H1 (cell line): ENCODE data around the gene PITPNC1. TPM values are rescaled to one million over a fixed set of nuclear protein-coding genes. Genes with fewer than 3 reads are reported as not detected.

ENCODE experiments used
- CTCF ChIA-PET: fragments of 300-600 bp; sonication (Branson Sonifier 250); formaldehyde crosslinking; loops from one replicate; lab custom pipeline; 2021; ENCODE audit not compliant: partially characterized antibody; lab: Charles Lee
- POLR2A ChIA-PET: fragments of 300-600 bp; sonication (Branson Sonifier 250); formaldehyde crosslinking; loops from one replicate; lab custom pipeline; 2021; ENCODE audit warnings: inconsistent platforms; ENCODE audit not compliant: partially characterized antibody; lab: Charles Lee
- DNase-seq, 2 experiments: peaks; one replicate each; pipeline versions ENCODE4 v3.0.0 to v3.0.0-alpha.2; 2010 to 2022; ENCODE audit warnings: low spot score in 2 of 2, low read depth in 1 of 2, mixed read lengths in 1 of 2
- FAIRE-seq: peaks from 2 replicates; lab custom pipeline; 2011; peaks lifted over from hg19 to GRCh38; lab: Jason Lieb, UNC
- H2AFZ ChIP-seq: 2 replicates; pipeline ENCODE4 v1.8.1; 2012; ENCODE audit warnings: low read length, inconsistent platforms
- H2AK5ac ChIP-seq: 2 replicates; pipeline ENCODE4 v1.6.1; 2013; ENCODE audit warnings: low read depth, low read length
- H2BK120ac ChIP-seq: replicated peaks from 2 replicates; pipeline ENCODE3; 2013; ENCODE audit warnings: low read depth, low read length, inconsistent platforms
- H2BK12ac ChIP-seq: 2 replicates; pipeline ENCODE4 v1.6.1; 2013; ENCODE audit warnings: low read depth, low read length
- H2BK15ac ChIP-seq: 2 replicates; pipeline ENCODE4 v1.6.1; 2013; ENCODE audit warnings: low read length
- H2BK20ac ChIP-seq: 2 replicates; pipeline ENCODE4 v1.6.1; 2013; ENCODE audit warnings: low read length
- H2BK5ac ChIP-seq: 2 replicates; pipeline ENCODE4 v1.6.1; 2013; ENCODE audit warnings: low read depth, low read length
- H3K14ac ChIP-seq: 2 replicates; pipeline ENCODE4 v1.6.1; 2013; ENCODE audit warnings: inconsistent platforms; ENCODE audit not compliant: insufficient read length
- H3K18ac ChIP-seq: 2 replicates; pipeline ENCODE4 v1.6.1; 2013; ENCODE audit warnings: low read length; ENCODE audit errors: extremely low read depth
- H3K23ac ChIP-seq: 2 replicates; pipeline ENCODE4 v1.6.1; 2013; ENCODE audit warnings: inconsistent platforms; ENCODE audit not compliant: insufficient read length
- H3K23me2 ChIP-seq: 2 replicates; pipeline ENCODE4 v1.6.1; 2013; ENCODE audit warnings: low read depth, low read length
- H3K27ac ChIP-seq: 2 replicates; pipeline ENCODE4 v1.6.1; 2011; ENCODE audit warnings: low read depth, low read length, inconsistent platforms
- H3K27me3 ChIP-seq, 4 experiments: replicated peaks in 1 of 4; 1 replicate in 1 of 4; 2 replicates in 3 of 4; pipeline versions ENCODE4 v1.6.1 to v1.8.1; 2011 to 2013; ENCODE audit warnings: low read length in 3 of 4, mild to moderate bottlenecking in 3 of 4, inconsistent platforms in 2 of 4, mixed read lengths in 2 of 4, moderate library complexity in 1 of 4; ENCODE audit not compliant: control insufficient read depth in 3 of 4, insufficient read depth in 3 of 4; ENCODE audit errors: extremely low read depth in 1 of 4
- H3K36me3 ChIP-seq, 4 experiments: 2 replicates each; pipeline versions ENCODE4 v1.6.1 to v1.8.1; 2011 to 2013; ENCODE audit warnings: mild to moderate bottlenecking in 4 of 4, low read length in 3 of 4, moderate library complexity in 2 of 4, control low read depth in 1 of 4, inconsistent platforms in 1 of 4; ENCODE audit not compliant: insufficient read depth in 4 of 4, control insufficient read depth in 2 of 4
- H3K4ac ChIP-seq: replicated peaks from 2 replicates; pipeline ENCODE3; 2013; ENCODE audit warnings: low read length, low read depth, mixed read lengths, inconsistent platforms; ENCODE audit not compliant: insufficient read length
- H3K4me1 ChIP-seq, 4 experiments: replicated peaks in 1 of 4; 1 replicate in 1 of 4; 2 replicates in 3 of 4; pipeline versions ENCODE4 v1.6.1 to v1.8.1; 2011 to 2013; ENCODE audit warnings: low read length in 3 of 4, inconsistent platforms in 2 of 4, mixed read lengths in 1 of 4; ENCODE audit not compliant: insufficient read depth in 4 of 4, control insufficient read depth in 3 of 4
- H3K4me2 ChIP-seq, 2 experiments: 2 replicates each; pipeline versions ENCODE4 v1.6.1 to v1.8.1; 2011 to 2013; ENCODE audit warnings: low read depth in 2 of 2, low read length in 2 of 2, control low read depth in 1 of 2, inconsistent platforms in 1 of 2, mild to moderate bottlenecking in 1 of 2; ENCODE audit not compliant: insufficient read depth in 1 of 2
- H3K4me3 ChIP-seq, 4 experiments: fragments of 200-600, 300-600 bp in 1 of 4; sonication (generic), shearing (Covaris generic), sonication (Bioruptor Twin) in 1 of 4; 2 replicates each; pipeline versions ENCODE4 v1.5.1 to v1.8.1; 2011 to 2016; ENCODE audit warnings: low read length in 4 of 4, low read depth in 3 of 4, control low read depth in 2 of 4, inconsistent platforms in 2 of 4, mild to moderate bottlenecking in 2 of 4, mixed read lengths in 1 of 4, moderate library complexity in 1 of 4; ENCODE audit not compliant: insufficient read depth in 2 of 4; ENCODE audit errors: extremely low read depth in 1 of 4
- H3K56ac ChIP-seq: replicated peaks from 2 replicates; pipeline ENCODE3; 2013; ENCODE audit warnings: low read depth, mild to moderate bottlenecking, mixed read lengths, low read length, inconsistent platforms; ENCODE audit not compliant: insufficient read length
- H3K79me1 ChIP-seq: 2 replicates; pipeline ENCODE4 v1.6.1; 2013; ENCODE audit warnings: low read depth, low read length, control low read depth
- H3K79me2 ChIP-seq, 2 experiments: 2 replicates each; pipeline versions ENCODE4 v1.6.1 to v1.8.1; 2012 to 2013; ENCODE audit warnings: low read length in 2 of 2, mild to moderate bottlenecking in 2 of 2, inconsistent platforms in 1 of 2; ENCODE audit not compliant: insufficient read depth in 2 of 2, control insufficient read depth in 1 of 2
- H3K9ac ChIP-seq, 4 experiments: replicated peaks in 1 of 4; 1 replicate in 1 of 4; 2 replicates in 3 of 4; pipeline versions ENCODE4 v1.6.1 to v1.8.1; 2011 to 2013; ENCODE audit warnings: low read depth in 3 of 4, low read length in 3 of 4, control low read depth in 2 of 4, mild to moderate bottlenecking in 2 of 4, moderate library complexity in 2 of 4, inconsistent platforms in 1 of 4; ENCODE audit errors: extremely low read depth in 1 of 4
- H3K9me3 ChIP-seq, 2 experiments: 2 replicates each; pipeline versions ENCODE4 v1.6.1 to v1.8.1; 2012 to 2013; ENCODE audit warnings: mild to moderate bottlenecking in 2 of 2, moderate library complexity in 2 of 2, control low read depth in 1 of 2, inconsistent platforms in 1 of 2, low read depth in 1 of 2, low read length in 1 of 2, mixed read lengths in 1 of 2; ENCODE audit not compliant: insufficient read depth in 2 of 2
- H4K20me1 ChIP-seq, 2 experiments: replicated peaks in 1 of 2; 2 replicates each; pipeline versions ENCODE3 to v1.8.1; 2011 to 2013; ENCODE audit warnings: inconsistent platforms in 2 of 2, low read length in 2 of 2, mild to moderate bottlenecking in 1 of 2; ENCODE audit not compliant: insufficient read depth in 2 of 2, control insufficient read depth in 1 of 2
- H4K5ac ChIP-seq: 2 replicates; pipeline ENCODE4 v1.6.1; 2013; ENCODE audit warnings: low read length, low read depth, mixed read lengths, inconsistent platforms; ENCODE audit not compliant: insufficient read length
- H4K8ac ChIP-seq: 2 replicates; pipeline ENCODE4 v1.8.0; 2013; ENCODE audit warnings: mild to moderate bottlenecking, moderate library complexity, low read length, inconsistent platforms; ENCODE audit not compliant: insufficient read depth; ENCODE audit errors: extremely low read depth
- H4K91ac ChIP-seq: replicated peaks from 2 replicates; pipeline ENCODE3; 2013; ENCODE audit warnings: low read length, mixed read lengths, inconsistent platforms; ENCODE audit not compliant: insufficient read length
- CTCF ChIP-seq, 3 experiments: IDR thresholded peaks; 1 replicate in 2 of 3; 2 replicates in 1 of 3; pipeline versions ENCODE4 v1.5.1 to v1.6.1; 2011; ENCODE audit warnings: low read length in 3 of 3, mild to moderate bottlenecking in 3 of 3, inconsistent platforms in 2 of 3, low read depth in 1 of 3, moderate library complexity in 1 of 3; ENCODE audit not compliant: insufficient read depth in 1 of 3; ENCODE audit errors: control extremely low read depth in 1 of 3
- EP300 ChIP-seq, 2 experiments: IDR thresholded peaks; 1 replicate in 1 of 2; 2 replicates in 1 of 2; pipeline ENCODE4 v1.6.1; 2011 to 2012; ENCODE audit warnings: low read depth in 2 of 2, low read length in 2 of 2, mild to moderate bottlenecking in 2 of 2, borderline replicate concordance in 1 of 2, inconsistent platforms in 1 of 2, moderate library complexity in 1 of 2
- MAFK ChIP-seq: IDR thresholded peaks from 2 replicates; pipeline ENCODE4 v1.6.1; 2012; ENCODE audit warnings: low read depth, mild to moderate bottlenecking, improper control_type of control experiment, low read length
- WGBS, 2 experiments: shearing (Covaris generic) in 1 of 2; methylation state at CpG; one replicate each; pipeline versions ENCODE4 v1.1.6 to v1.1.7; 2013 to 2015; ENCODE audit warnings: low lambda C conversion rate in 2 of 2, mixed read lengths in 2 of 2, inconsistent platforms in 1 of 2, low coverage in 1 of 2, missing lambda C conversion rate in 1 of 2; ENCODE audit not compliant: insufficient replicate concordance in 2 of 2, insufficient coverage in 1 of 2, insufficient read length in 1 of 2; ENCODE audit errors: extremely low coverage in 1 of 2, missing lambda C conversion rate in 1 of 2; 5-methylcytosine and 5-hydroxymethylcytosine counted together
- polyA plus RNA-seq, 7 experiments: library from polyadenylated mRNA; depleted of rRNA in 3 of 7; stranded (reverse) in 5 of 7; unstranded in 2 of 7; fragments of >200 nt in 5 of 7; fragments of 200-250 nt in 2 of 7; gene quantifications; 1 replicate in 5 of 7; 2 replicates in 1 of 7; 4 replicates in 1 of 7; pipeline versions ENCODE4 v1.2.1 to v1.2.3, GENCODE V29; 2011 to 2013; ENCODE audit warnings: missing spikeins in 2 of 7, mixed read lengths in 2 of 7
- total RNA-seq: library from RNA; stranded (reverse); fragmentation: NEBNext Ultra II Directional; extraction: Animal tissue kit (Norgen Biotek cat#: 25700); gene quantifications from 2 replicates; pipeline ENCODE4 v1.2.1, GENCODE V29; 2021

Gene PITPNC1
- total and polyA plus RNA-seq, 2 of the 8 experiments (the other 6 are each of a cell fraction or from before 2014, with no cell fraction given): 17.6 to 54.7 TPM

- Histone ChIP-seq H3K9ac (no peak overlapping the region), H4K5ac (no peak overlapping the region), H2BK15ac (no peak overlapping the region), H3K14ac (no peak overlapping the region), H3K27me3 (no peaks in the 10 kb centered on the region), H3K9me3 (no peaks in the 10 kb centered on the region), H2BK12ac (no peak overlapping the region), H3K79me2 (no peaks in the 10 kb centered on the region), H3K18ac (no peak overlapping the region), H3K56ac (no peak overlapping the region)
- POLR2A ChIA-PET: interaction anchor here (0.6 kb wide), 1 partner anchor 44 kb away, joined by 4 read pairs; no protein-coding TSS in a partner anchor
- TF ChIP-seq CTCF (IDR thresholded peaks at IDR 0.05; ENCODE audit: control extremely low read depth in 1 of 3, insufficient read depth in 1 of 3, low read depth in 1 of 3, low read length in 3 of 3) (peak in 2 of 3 experiments; percentile 7 to 14; a peak in 2 of 4 replicates), EP300 (IDR thresholded peaks at IDR 0.05; ENCODE audit: borderline replicate concordance in 1 of 2, low read depth in 2 of 2, low read length in 2 of 2) (no peak), MAFK (no peak)
- TF ChIP-seq, all 59 proteins: peak for 1
- no peak overlapping the region for H2BK120ac ChIP-seq
- no peak overlapping the region for H3K27ac ChIP-seq
- no peaks in the 10 kb centered on the region for H3K36me3 ChIP-seq
- DNase-seq: no peak
- H2BK20ac ChIP-seq: no peak overlapping the region
- H2AFZ ChIP-seq: no peak overlapping the region
- no peak overlapping the region for H3K4me2 ChIP-seq
- no peak overlapping the region for H3K4me3 ChIP-seq
- H3K4ac ChIP-seq: no peak overlapping the region
- H4K8ac ChIP-seq: no peak overlapping the region; the same call in 1 of the 2 replicates
- H3K79me1 ChIP-seq: no peaks in the 10 kb centered on the region; the same call in 1 of the 2 replicates
- CTCF ChIA-PET: interaction anchor here (0.6 to 2.3 kb wide), 10 partner anchors 10 to 459 kb away, joined by 3 to 11 read pairs (median 4); no protein-coding TSS in a partner anchor
- FAIRE-seq: no peak
- no peak overlapping the region for H4K91ac ChIP-seq
- H3K23ac ChIP-seq: no peak overlapping the region
- H3K23me2 ChIP-seq: peaks cover 2% of the 10 kb centered on the region; the same call in 1 of the 2 replicates
- H2BK5ac ChIP-seq: no peak overlapping the region; the same call in 1 of the 2 replicates
- no peaks in the 10 kb centered on the region for H4K20me1 ChIP-seq
- no peak overlapping the region for H2AK5ac ChIP-seq
- 85% methylated on average over 13 of the region's 13 CpGs; no CpG with 5 or more reads in 1 of the 2 experiments for WGBS, 2 experiments
- no peaks in the 10 kb centered on the region; a peak in 1 of 7 replicates for H3K4me1 ChIP-seq
These were observed 238.0 kb downstream of the PITPNC1 start for GRCh38 chr17:67615011-67615561.
